Ascending aorta (tissue), 2 donors: ENCODE data around the gene GRN. TPM values are rescaled to one million over a fixed set of nuclear protein-coding genes. Genes with fewer than 3 reads are reported as not detected.

ENCODE experiments used
- DNase-seq, 2 donors: peaks; one replicate each; pipeline ENCODE4 v3.0.0-alpha.2; 2019; ENCODE audit warnings: low spot score in 2 of 2
- H3K27ac ChIP-seq, 2 donors: fragments of 200-600 bp; sonication (generic); one replicate each; pipeline ENCODE4 v1.5.1; 2016 to 2017; ENCODE audit warnings: mild to moderate bottlenecking in 1 of 2
- H3K27me3 ChIP-seq: fragments of 200-600 bp; sonication (generic); one replicate; pipeline ENCODE4 v1.5.1; 2017
- H3K36me3 ChIP-seq, 2 donors: fragments of 200-600 bp; sonication (generic); one replicate each; pipeline ENCODE4 v1.5.1; 2016
- H3K4me1 ChIP-seq, 2 donors: fragments of 200-600 bp; sonication (generic); one replicate each; pipeline ENCODE4 v1.5.1; 2016 to 2017; ENCODE audit warnings: mild to moderate bottlenecking in 1 of 2
- H3K4me3 ChIP-seq, 2 donors: fragments of 200-600 bp; sonication (generic); one replicate each; pipeline ENCODE4 v1.5.1; 2016 to 2017; ENCODE audit warnings: mild to moderate bottlenecking in 1 of 2
- H3K9me3 ChIP-seq, 2 donors: fragments of 200-600 bp; sonication (generic); one replicate each; pipeline ENCODE4 v1.5.1; 2016
- intact Hi-C: fragments of 100-400 bp; cut with DNase I; formaldehyde crosslinking; loops from one replicate; pipeline ENCODE4 v1.15.1; 2023
- total RNA-seq: library from RNA; depleted of rRNA; stranded (reverse); fragments of >200 nt; gene quantifications from one replicate; pipeline ENCODE4 v1.1.0, GENCODE V29; 2016
- TF ChIP-seq, protein P1 (sequence below), 3 experiments: fragments of 200-600 bp in 2 of 3; fragments of 450-650 bp in 1 of 3; sonication (generic) in 2 of 3; IDR thresholded peaks; one replicate each; pipeline ENCODE4 v1.5.1; 2016 to 2019; ENCODE audit warnings: antibody characterized with exemption in 3 of 3, mild to moderate bottlenecking in 1 of 3, moderate library complexity in 1 of 3

Gene GRN
- total RNA-seq, 1 donor from 2014 or later = 430 TPM

DNA sequence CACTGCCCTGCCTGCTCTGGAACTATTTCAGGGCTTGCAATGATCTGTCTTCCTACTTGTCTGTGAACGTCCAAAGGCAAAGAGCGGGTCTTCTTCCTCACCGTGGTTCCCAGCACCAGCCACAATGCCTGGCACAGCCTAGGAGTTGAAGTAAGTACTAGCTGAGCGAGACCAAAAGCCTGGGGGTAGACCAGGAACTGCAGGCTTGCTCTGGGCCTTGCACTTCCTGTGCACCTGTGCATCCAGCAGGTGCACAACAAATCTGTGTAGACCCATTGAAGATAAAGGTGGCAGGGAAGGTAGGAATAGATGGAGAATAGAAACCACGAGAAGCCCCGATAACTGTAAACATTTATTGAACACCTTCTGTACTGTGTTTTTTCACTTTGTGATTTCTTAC is 13.9 kb downstream of the GRN start:
- H3K4me1 ChIP-seq = peaks cover 2 to 6% of the 10 kb centered on the region in 2 donors
- no peaks in the 10 kb centered on the region for H3K9me3 ChIP-seq
- H3K36me3 ChIP-seq = no peaks in the 10 kb centered on the region
- H3K27me3 ChIP-seq = peaks cover 9% of the 10 kb centered on the region
- H3K27ac ChIP-seq = no peak overlapping the region
- H3K4me3 ChIP-seq = no peak overlapping the region
- intact Hi-C loops = no loop called here
- TF ChIP-seq, protein P1, sequence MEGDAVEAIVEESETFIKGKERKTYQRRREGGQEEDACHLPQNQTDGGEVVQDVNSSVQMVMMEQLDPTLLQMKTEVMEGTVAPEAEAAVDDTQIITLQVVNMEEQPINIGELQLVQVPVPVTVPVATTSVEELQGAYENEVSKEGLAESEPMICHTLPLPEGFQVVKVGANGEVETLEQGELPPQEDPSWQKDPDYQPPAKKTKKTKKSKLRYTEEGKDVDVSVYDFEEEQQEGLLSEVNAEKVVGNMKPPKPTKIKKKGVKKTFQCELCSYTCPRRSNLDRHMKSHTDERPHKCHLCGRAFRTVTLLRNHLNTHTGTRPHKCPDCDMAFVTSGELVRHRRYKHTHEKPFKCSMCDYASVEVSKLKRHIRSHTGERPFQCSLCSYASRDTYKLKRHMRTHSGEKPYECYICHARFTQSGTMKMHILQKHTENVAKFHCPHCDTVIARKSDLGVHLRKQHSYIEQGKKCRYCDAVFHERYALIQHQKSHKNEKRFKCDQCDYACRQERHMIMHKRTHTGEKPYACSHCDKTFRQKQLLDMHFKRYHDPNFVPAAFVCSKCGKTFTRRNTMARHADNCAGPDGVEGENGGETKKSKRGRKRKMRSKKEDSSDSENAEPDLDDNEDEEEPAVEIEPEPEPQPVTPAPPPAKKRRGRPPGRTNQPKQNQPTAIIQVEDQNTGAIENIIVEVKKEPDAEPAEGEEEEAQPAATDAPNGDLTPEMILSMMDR (IDR thresholded peaks at IDR 0.05) = no peak
- no peak for DNase-seq

DNA sequence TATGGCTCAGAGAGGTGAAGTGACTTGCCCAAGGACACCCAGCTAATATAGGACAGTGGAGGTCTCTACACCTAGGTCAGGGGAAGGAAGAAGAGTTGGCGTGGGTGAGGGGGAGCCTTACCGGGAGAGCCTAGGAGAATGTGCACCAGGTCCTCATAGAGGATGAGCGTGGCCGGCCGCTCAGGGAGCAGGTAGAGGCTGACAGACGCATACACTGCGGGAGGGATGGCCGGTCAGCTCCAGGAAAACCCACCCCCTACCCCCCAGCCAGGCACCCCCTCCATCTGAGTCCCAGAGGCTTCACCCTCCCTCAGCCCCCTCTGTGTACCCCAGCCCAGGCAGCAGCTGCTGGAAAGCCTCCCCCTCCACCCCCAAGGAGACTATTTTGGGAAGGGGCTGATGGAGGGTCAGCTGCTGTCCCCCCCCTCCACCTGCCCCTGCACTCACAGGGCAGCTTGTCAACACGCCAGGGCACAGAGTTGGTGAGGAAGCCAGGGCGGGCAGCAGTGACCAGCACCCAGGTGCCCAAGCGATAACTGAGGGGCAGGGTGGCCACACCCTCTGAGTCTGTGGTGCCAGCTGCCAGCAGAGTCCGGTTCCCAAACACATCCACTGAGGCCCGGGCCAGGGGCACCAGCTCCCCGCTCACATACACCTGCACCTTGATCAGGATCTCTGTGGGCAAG is 14.5 kb downstream of the GRN start:
- intact Hi-C loops = no loop called here
- no peak for DNase-seq
- Histone ChIP-seq H3K4me1 (peaks cover 5 to 6% of the 10 kb centered on the region in 2 donors), H3K36me3 (no peaks in the 10 kb centered on the region), H3K4me3 (no peak overlapping the region), H3K27me3 (peaks cover 12% of the 10 kb centered on the region), H3K9me3 (no peaks in the 10 kb centered on the region), H3K27ac (no peak overlapping the region)
- TF ChIP-seq, protein P1 (IDR thresholded peaks at IDR 0.05) = no peak

GRCh38 chr17:44360144-44360533 is 15.0 kb downstream of the GRN start:
- peaks cover 5 to 6% of the 10 kb centered on the region in 2 donors for H3K4me1 ChIP-seq
- intact Hi-C loops = no loop called here
- H3K4me3 ChIP-seq = no peak overlapping the region
- TF ChIP-seq, protein P1 (IDR thresholded peaks at IDR 0.05) = no peak
- H3K27ac ChIP-seq = no peak overlapping the region
- H3K36me3 ChIP-seq = no peaks in the 10 kb centered on the region
- no peak for DNase-seq
- peaks cover 12% of the 10 kb centered on the region for H3K27me3 ChIP-seq
- H3K9me3 ChIP-seq = no peaks in the 10 kb centered on the region

DNA sequence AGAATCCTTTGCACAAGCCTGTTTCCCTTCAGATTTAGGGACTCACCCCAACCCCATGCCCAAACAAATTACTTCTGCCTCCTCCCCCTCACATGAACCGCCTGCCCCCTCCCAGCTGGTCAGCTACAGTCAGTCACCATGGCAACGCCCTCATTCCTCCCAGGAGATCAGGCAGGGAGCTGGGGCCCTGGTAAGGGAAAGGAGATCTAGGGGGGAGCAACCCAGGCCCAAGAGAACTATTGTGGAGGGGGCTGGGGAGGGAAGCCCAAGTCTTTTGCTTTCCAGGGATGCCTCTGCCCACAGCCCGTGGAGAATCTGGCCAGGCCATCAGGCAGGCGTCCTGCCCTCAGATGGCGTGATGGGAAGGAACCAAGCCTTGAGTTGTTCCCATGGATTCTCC is 15.7 kb downstream of the GRN start:
- intact Hi-C loops = no loop called here
- peaks cover 12% of the 10 kb centered on the region for H3K27me3 ChIP-seq
- H3K9me3 ChIP-seq = no peaks in the 10 kb centered on the region
- H3K27ac ChIP-seq = no peak overlapping the region
- H3K36me3 ChIP-seq = no peaks in the 10 kb centered on the region
- no peak overlapping the region for H3K4me3 ChIP-seq
- DNase-seq = no peak
- TF ChIP-seq, protein P1 (IDR thresholded peaks at IDR 0.05) = no peak
- H3K4me1 ChIP-seq = peaks cover 5 to 6% of the 10 kb centered on the region in 2 donors

- H3K4me1 ChIP-seq = peaks cover 5 to 6% of the 10 kb centered on the region in 2 donors
- H3K27ac ChIP-seq = no peak overlapping the region
- H3K9me3 ChIP-seq = no peaks in the 10 kb centered on the region
- TF ChIP-seq, protein P1 (IDR thresholded peaks at IDR 0.05) = no peak
- no peak overlapping the region for H3K4me3 ChIP-seq
- no peaks in the 10 kb centered on the region for H3K36me3 ChIP-seq
- DNase-seq = no peak
- intact Hi-C loops = no loop called here
- peaks cover 12% of the 10 kb centered on the region for H3K27me3 ChIP-seq
Measured at GRCh38 chr17:44361292-44362260, 16.5 kb downstream of the GRN start.
